Measurements from ENCODE around the gene INO80. TPM values are rescaled to one million over a fixed set of nuclear protein-coding genes. Genes with fewer than 3 reads are reported as not detected.

INO80 gene
- total RNA-seq, 5 donors from 2014 or later (not counting 1 experiment from before 2014, with no cell fraction given): 31.3 to 34.7 (median 33.7) TPM

DNA sequence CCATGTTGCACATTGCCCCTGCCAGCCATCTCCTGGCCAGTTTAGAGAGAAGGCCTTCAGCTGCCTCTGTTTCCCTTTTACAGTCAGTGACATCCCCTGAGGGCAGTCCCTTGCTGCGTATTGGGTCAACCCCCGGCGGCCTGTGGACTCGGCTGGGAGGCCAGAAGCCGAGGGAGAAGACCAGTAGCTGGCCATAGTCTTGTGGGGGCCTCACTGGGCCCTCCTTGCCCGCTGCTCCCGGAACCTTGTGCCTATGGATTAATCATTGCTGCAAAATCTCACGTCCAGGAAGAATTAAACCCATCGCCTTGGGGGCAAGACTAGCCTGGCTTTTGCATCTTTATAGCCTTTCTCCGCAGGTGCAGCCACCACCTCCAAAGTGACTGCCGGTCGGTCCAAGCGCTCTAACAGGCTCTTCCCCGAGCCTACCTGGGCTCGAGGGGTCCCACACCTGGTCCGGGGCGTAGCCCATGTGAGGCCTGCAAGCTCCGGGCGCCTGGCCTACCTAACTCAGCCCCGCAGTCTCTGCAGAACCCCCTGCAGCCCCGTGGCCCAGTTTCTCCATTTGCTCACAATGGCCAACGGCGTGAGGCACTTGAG is 163.7 kb downstream of the INO80 start:
- no peaks in the 10 kb centered on the region for H3K36me3 ChIP-seq (ENCODE audit: control insufficient read depth in 2 of 2, extremely low read depth in 1 of 2, insufficient read depth in 1 of 2, low read length in 1 of 2)
- 62% methylated on average over 23 of the region's 23 CpGs for WGBS (ENCODE audit: insufficient coverage)
- ChIA-PET CTCF (interaction anchor here (0.5 to 2.1 kb wide), 7 partner anchors 10 to 149 kb away, joined by 3 to 10 read pairs (median 6); no protein-coding TSS in a partner anchor), POLR2A (interaction anchor here in 1 of 2 donors (1.1 kb wide), 1 partner anchor 12 kb away, joined by 12 read pairs; no protein-coding TSS in a partner anchor)
- no peak overlapping the region for H3K27ac ChIP-seq (ENCODE audit: low read length)
- peak overlapping the region; percentile 67 to 85 for H3K27ac Mint-ChIP-seq
- peak overlapping the region; percentile 89 to 92 (median 89) for H3K4me3 Mint-ChIP-seq
- H3K27me3 Mint-ChIP-seq: peaks cover 0 to 3% of the 10 kb centered on the region in 2 donors
- no peaks in the 10 kb centered on the region for H3K36me3 Mint-ChIP-seq
- H3K4me1 Mint-ChIP-seq: peaks cover 11 to 21% (median 17%) of the 10 kb centered on the region in 3 donors
- peaks cover 0 to 7% of the 10 kb centered on the region in 2 experiments for H3K27me3 ChIP-seq (replicated peaks in 1 of 2; ENCODE audit: control insufficient read depth in 2 of 2, extremely low read depth in 1 of 2, insufficient read depth in 2 of 2, low read length in 1 of 2)
- H3K9me3 ChIP-seq: no peaks in the 10 kb centered on the region
- H3K4me1 ChIP-seq (ENCODE audit: control insufficient read depth in 1 of 2, extremely low read depth in 1 of 2, insufficient read depth in 2 of 2, low read length in 2 of 2): peaks cover 7 to 19% of the 10 kb centered on the region in 2 experiments
- H3K9me3 Mint-ChIP-seq: no peaks in the 10 kb centered on the region
- H3K4me3 ChIP-seq (ENCODE audit: control insufficient read depth in 1 of 2, extremely low read depth in 1 of 2, low read length in 1 of 2): peak overlapping the region; percentile 78 to 85
- no peak for DNase-seq
- ATAC-seq (replicated peaks in 1 of 4): no peak

GRCh38 chr15:40951764-40952163 is 164.3 kb downstream of the INO80 start:
- Mint-ChIP-seq H3K9me3 (no peaks in the 10 kb centered on the region), H3K36me3 (no peaks in the 10 kb centered on the region), H3K27me3 (peaks cover 0 to 3% of the 10 kb centered on the region in 2 donors), H3K27ac (no peak overlapping the region), H3K4me3 (peak overlapping the region; percentile 89 to 92 (median 89)), H3K4me1 (peaks cover 11 to 21% (median 17%) of the 10 kb centered on the region in 3 donors)
- Histone ChIP-seq H3K36me3 (ENCODE audit: control insufficient read depth in 2 of 2, extremely low read depth in 1 of 2, insufficient read depth in 1 of 2, low read length in 1 of 2) (no peaks in the 10 kb centered on the region), H3K27me3 (replicated peaks in 1 of 2; ENCODE audit: control insufficient read depth in 2 of 2, extremely low read depth in 1 of 2, insufficient read depth in 2 of 2, low read length in 1 of 2) (peaks cover 0 to 6% of the 10 kb centered on the region in 2 experiments), H3K4me3 (ENCODE audit: control insufficient read depth in 1 of 2, extremely low read depth in 1 of 2, low read length in 1 of 2) (no peak overlapping the region), H3K4me1 (ENCODE audit: control insufficient read depth in 1 of 2, extremely low read depth in 1 of 2, insufficient read depth in 2 of 2, low read length in 2 of 2) (peaks cover 7 to 19% of the 10 kb centered on the region in 2 experiments), H3K27ac (ENCODE audit: low read length) (no peak overlapping the region), H3K9me3 (no peaks in the 10 kb centered on the region)
- no peak for ATAC-seq (replicated peaks in 1 of 4)
- CTCF ChIA-PET: interaction anchor here (0.7 to 1.5 kb wide), 4 partner anchors 10 to 148 kb away, joined by 3 read pairs; no protein-coding TSS in a partner anchor
- 100% methylated on average over 1 of the region's 4 CpGs for WGBS (ENCODE audit: insufficient coverage)
- POLR2A ChIA-PET: interaction anchor here in 1 of 2 donors (1.1 kb wide), 1 partner anchor 11 kb away, joined by 12 read pairs; no protein-coding TSS in a partner anchor
- no peak for DNase-seq

DNA sequence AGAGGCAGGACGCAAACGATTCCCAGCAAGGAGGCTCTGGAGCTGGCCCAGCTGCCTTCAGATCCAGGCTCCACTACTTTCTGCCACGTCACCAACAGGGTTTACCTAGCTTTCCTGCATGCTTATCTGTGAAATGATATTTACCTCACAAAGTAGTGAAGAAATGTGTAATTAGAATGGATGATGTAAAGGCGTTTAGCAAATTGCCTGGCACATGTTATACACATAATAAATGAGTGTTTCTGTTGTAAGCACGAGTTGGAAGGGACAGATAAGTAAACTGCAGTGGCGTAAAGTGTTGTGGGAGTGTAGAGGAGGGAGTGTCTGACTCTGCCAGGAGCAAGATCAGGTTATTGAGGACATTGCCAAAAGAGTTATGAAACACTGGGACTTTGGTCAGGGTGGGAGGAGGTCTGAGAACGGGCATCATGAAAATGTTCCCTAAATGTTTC is 166.3 kb downstream of the INO80 start:
- Mint-ChIP-seq H3K4me3 (no peak overlapping the region), H3K9me3 (no peaks in the 10 kb centered on the region), H3K36me3 (no peaks in the 10 kb centered on the region), H3K27ac (no peak overlapping the region), H3K27me3 (peaks cover 0 to 3% of the 10 kb centered on the region in 2 donors), H3K4me1 (peaks cover 11 to 25% (median 19%) of the 10 kb centered on the region in 3 donors)
- whole genome bisulfite sequencing (ENCODE audit: insufficient coverage): 66% methylated on average over 5 of the region's 7 CpGs
- ChIA-PET CTCF (interaction anchor here in 1 of 2 donors (0.6 kb wide), 1 partner anchor 310 kb away, joined by 4 read pairs; no protein-coding TSS in a partner anchor), POLR2A (interaction anchor here (0.6 kb wide), 2 partner anchors 18 to 312 kb away, joined by 3 to 5 read pairs; no protein-coding TSS in a partner anchor)
- no peak for ATAC-seq (replicated peaks in 1 of 4)
- H3K27me3 ChIP-seq (replicated peaks in 1 of 2; ENCODE audit: control insufficient read depth in 2 of 2, extremely low read depth in 1 of 2, insufficient read depth in 2 of 2, low read length in 1 of 2): peaks cover 0 to 6% of the 10 kb centered on the region in 2 experiments
- H3K4me3 ChIP-seq (ENCODE audit: control insufficient read depth in 1 of 2, extremely low read depth in 1 of 2, low read length in 1 of 2): no peak overlapping the region
- H3K4me1 ChIP-seq (ENCODE audit: control insufficient read depth in 1 of 2, extremely low read depth in 1 of 2, insufficient read depth in 2 of 2, low read length in 2 of 2): peaks cover 7 to 19% of the 10 kb centered on the region in 2 experiments
- no peaks in the 10 kb centered on the region for H3K9me3 ChIP-seq
- H3K27ac ChIP-seq (ENCODE audit: low read length): no peak overlapping the region
- no peaks in the 10 kb centered on the region for H3K36me3 ChIP-seq (ENCODE audit: control insufficient read depth in 2 of 2, extremely low read depth in 1 of 2, insufficient read depth in 1 of 2, low read length in 1 of 2)
- DNase-seq: no peak

- peaks cover 0 to 3% of the 10 kb centered on the region in 2 donors for H3K27me3 Mint-ChIP-seq
Measured at GRCh38 chr15:40948706-40949473, 167.2 kb downstream of the INO80 start.

DNA sequence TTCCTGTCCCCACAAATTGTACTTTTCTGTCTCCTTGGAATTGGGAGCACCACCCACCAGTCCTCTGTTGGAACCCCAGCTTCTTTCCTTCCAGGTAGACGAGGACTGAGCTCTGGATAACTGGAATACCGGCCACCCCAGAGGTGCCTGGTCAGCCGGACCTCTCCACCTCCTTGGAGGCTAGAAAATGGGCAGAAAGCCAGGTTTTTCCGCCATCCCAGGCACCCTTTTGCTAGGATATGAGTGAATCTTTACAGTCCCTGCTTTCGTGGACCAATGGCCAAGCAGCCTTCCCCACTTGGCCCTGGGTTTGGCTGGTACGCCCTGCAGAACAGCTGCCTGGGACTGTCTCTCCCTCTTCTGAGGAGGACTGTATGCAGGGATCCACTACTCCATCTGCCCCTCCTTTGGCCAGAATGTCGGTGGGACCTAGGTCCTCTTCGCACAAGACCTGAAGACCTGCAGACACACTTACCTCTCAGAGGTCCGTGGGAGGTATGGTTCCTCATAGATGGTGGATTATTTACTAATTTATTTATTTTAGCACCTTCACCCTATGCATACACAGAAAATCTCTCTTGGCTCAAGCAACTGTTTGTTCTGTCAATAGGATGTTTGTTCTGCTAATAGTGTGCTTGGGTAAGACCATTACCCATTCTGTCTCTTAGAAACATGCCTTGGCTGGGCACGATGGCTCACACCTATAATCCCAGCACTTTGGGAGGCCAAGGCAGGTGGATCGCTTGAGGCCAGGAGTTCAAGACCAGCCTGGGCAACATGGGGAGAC is 171.4 kb downstream of the INO80 start:
- ATAC-seq (replicated peaks in 1 of 4) (no peak), DNase-seq (no peak)
- Mint-ChIP-seq H3K27me3 (peaks cover 0 to under 1% of the 10 kb centered on the region in 2 donors), H3K27ac (no peak overlapping the region), H3K36me3 (no peaks in the 10 kb centered on the region), H3K4me1 (peaks cover 28 to 38% (median 33%) of the 10 kb centered on the region in 3 donors), H3K9me3 (no peaks in the 10 kb centered on the region), H3K4me3 (peak overlapping the region in 1 of 3 donors; percentile 87)
- Histone ChIP-seq H3K4me1 (ENCODE audit: control insufficient read depth in 1 of 2, extremely low read depth in 1 of 2, insufficient read depth in 2 of 2, low read length in 2 of 2) (peaks cover 16 to 32% of the 10 kb centered on the region in 2 experiments), H3K27me3 (replicated peaks in 1 of 2; ENCODE audit: control insufficient read depth in 2 of 2, extremely low read depth in 1 of 2, insufficient read depth in 2 of 2, low read length in 1 of 2) (peaks cover 0 to 3% of the 10 kb centered on the region in 2 experiments), H3K27ac (ENCODE audit: low read length) (no peak overlapping the region), H3K36me3 (ENCODE audit: control insufficient read depth in 2 of 2, extremely low read depth in 1 of 2, insufficient read depth in 1 of 2, low read length in 1 of 2) (no peaks in the 10 kb centered on the region), H3K4me3 (ENCODE audit: control insufficient read depth in 1 of 2, extremely low read depth in 1 of 2, low read length in 1 of 2) (no peak overlapping the region), H3K9me3 (no peaks in the 10 kb centered on the region)
- POLR2A ChIA-PET: no interaction called here
- CTCF ChIA-PET: no interaction called here
- WGBS (ENCODE audit: insufficient coverage): 72% methylated on average over 5 of the region's 11 CpGs

More at GRCh38 chr15:40948706-40949473, 167.2 kb downstream of the INO80 start:
- DNase-seq (no peak), ATAC-seq (replicated peaks in 1 of 4) (no peak)
- Mint-ChIP-seq H3K36me3 (no peaks in the 10 kb centered on the region), H3K27ac (no peak overlapping the region), H3K4me3 (no peak overlapping the region), H3K4me1 (peaks cover 14 to 23% (median 14%) of the 10 kb centered on the region in 3 donors), H3K9me3 (no peaks in the 10 kb centered on the region)
- POLR2A ChIA-PET: interaction anchor here (0.6 kb wide), 2 partner anchors 19 to 312 kb away, joined by 3 to 5 read pairs; no protein-coding TSS in a partner anchor
- Histone ChIP-seq H3K4me1 (ENCODE audit: control insufficient read depth in 1 of 2, extremely low read depth in 1 of 2, insufficient read depth in 2 of 2, low read length in 2 of 2) (peaks cover 5 to 15% of the 10 kb centered on the region in 2 experiments), H3K27me3 (replicated peaks in 1 of 2; ENCODE audit: control insufficient read depth in 2 of 2, extremely low read depth in 1 of 2, insufficient read depth in 2 of 2, low read length in 1 of 2) (peaks cover 0 to 9% of the 10 kb centered on the region in 2 experiments), H3K4me3 (ENCODE audit: control insufficient read depth in 1 of 2, extremely low read depth in 1 of 2, low read length in 1 of 2) (no peak overlapping the region), H3K9me3 (no peaks in the 10 kb centered on the region), H3K36me3 (ENCODE audit: control insufficient read depth in 2 of 2, extremely low read depth in 1 of 2, insufficient read depth in 1 of 2, low read length in 1 of 2) (no peaks in the 10 kb centered on the region), H3K27ac (ENCODE audit: low read length) (no peak overlapping the region)
- CTCF ChIA-PET: interaction anchor here in 1 of 2 donors (0.6 kb wide), 2 partner anchors 309 to 744 kb away, joined by 3 to 4 read pairs; no protein-coding TSS in a partner anchor
- WGBS (ENCODE audit: insufficient coverage): 73% methylated on average over 14 of the region's 21 CpGs

Data from T-cell (primary cell).